B cell (primary cell): ENCODE results near the gene CPNE1.

Source experiments
- CTCF ChIP-seq: fragments of 200-600 bp; IDR thresholded peaks from one replicate; pipeline ENCODE4 v1.8.0; 2022; ENCODE audit warnings: antibody characterized with exemption, mild to moderate bottlenecking
- EZH2 ChIP-seq: IDR thresholded peaks from 2 replicates; pipeline ENCODE4 v1.6.1; 2012; ENCODE audit warnings: borderline replicate concordance, low read depth, mild to moderate bottlenecking, moderate library complexity, low read length; ENCODE audit not compliant: insufficient read depth, poor library complexity, severe bottlenecking

GRCh38 chr20:35598476-35598875 lies 66.2 kb downstream of the CPNE1 start:
- TF ChIP-seq CTCF (no peak), EZH2 (no peak)
